ENCODE results near the gene COX7A2L. TPM values are rescaled to one million over a fixed set of nuclear protein-coding genes. Genes with fewer than 3 reads are reported as not detected.
"Not testable (repeated sequence)": the region's sequence is repeated elsewhere in the genome, so short reads cannot be mapped to it uniquely, and the experiment has no call there.

COX7A2L gene
- total RNA-seq (2014; rRNA removed; shearing (Covaris generic)): 194 and 221 TPM in 2 replicates

- peak; percentile 93 for DNase-seq (ENCODE audit: low spot score)
These were observed at the start of gene COX7A2L for GRCh38 chr2:42360890-42361727. TSS of gene COX7A2L (minus strand) at chr2:42361217. CDS start at chr2:42361161, 56 bp downstream.

- no peak for DNase-seq (ENCODE audit: low spot score)
These were observed 47.0 kb upstream of the COX7A2L start for GRCh38 chr2:42408009-42408408.

- no peak for DNase-seq (ENCODE audit: low spot score)
These were observed 46.5 kb upstream of the COX7A2L start for GRCh38 chr2:42407476-42407875.

GRCh38 chr2:42404676-42405075, 43.7 kb upstream of the COX7A2L start:
- DNase-seq (ENCODE audit: low spot score): no peak

- no peak for DNase-seq (ENCODE audit: low spot score)
These were observed 40.8 kb upstream of the COX7A2L start for GRCh38 chr2:42401773-42402172.

- DNase-seq (ENCODE audit: low spot score): not testable (repeated sequence)
These were observed 37.0 kb upstream of the COX7A2L start for GRCh38 chr2:42398052-42398451.

- DNase-seq (ENCODE audit: low spot score): not testable (repeated sequence)
These were observed 32.3 kb upstream of the COX7A2L start for GRCh38 chr2:42393320-42393719.

GRCh38 chr2:42392191-42392590, 31.2 kb upstream of the COX7A2L start:
- DNase-seq (ENCODE audit: low spot score): no peak

- DNase-seq (ENCODE audit: low spot score): no peak
These were observed 29.5 kb upstream of the COX7A2L start for GRCh38 chr2:42390401-42390969.

- no peak for DNase-seq (ENCODE audit: low spot score)
These were observed 25.7 kb upstream of the COX7A2L start for GRCh38 chr2:42386682-42387081.

- DNase-seq (ENCODE audit: low spot score): peak; percentile 30
These were observed 24.2 kb upstream of the COX7A2L start for GRCh38 chr2:42385225-42385624.

- DNase-seq (ENCODE audit: low spot score): no peak
These were observed 23.0 kb upstream of the COX7A2L start for GRCh38 chr2:42383855-42384530.

- DNase-seq (ENCODE audit: low spot score): no peak
These were observed 21.1 kb upstream of the COX7A2L start for GRCh38 chr2:42382144-42382543.

GRCh38 chr2:42380026-42380425, 19.0 kb upstream of the COX7A2L start:
- not testable (repeated sequence) for DNase-seq (ENCODE audit: low spot score)

- DNase-seq (ENCODE audit: low spot score): no peak
These were observed 17.4 kb upstream of the COX7A2L start for GRCh38 chr2:42378415-42378814.

- no peak for DNase-seq (ENCODE audit: low spot score)
These were observed 15.7 kb upstream of the COX7A2L start for GRCh38 chr2:42376758-42377157.

GRCh38 chr2:42372474-42373200, 11.6 kb upstream of the COX7A2L start:
- no peak for DNase-seq (ENCODE audit: low spot score)

GRCh38 chr2:42371611-42372473, 10.8 kb upstream of the COX7A2L start:
- no peak for DNase-seq (ENCODE audit: low spot score)

- DNase-seq (ENCODE audit: low spot score): no peak
These were observed 8.7 kb upstream of the COX7A2L start for GRCh38 chr2:42369532-42370229.

- no peak for DNase-seq (ENCODE audit: low spot score)
These were observed 8.0 kb upstream of the COX7A2L start for GRCh38 chr2:42368817-42369531.
